Testis (tissue), 2 donors: ENCODE data around the gene DYNLL1.

Experiments used
- POLR2A ChIP-seq: fragments of 450-650 bp; IDR thresholded peaks from one replicate; pipeline ENCODE4 v1.6.1; 2017; ENCODE audit warnings: antibody characterized with exemption, mild to moderate bottlenecking, moderate library complexity
- TF ChIP-seq, protein P1 (sequence below), 3 experiments: fragments of 450-650 bp in 2 of 3; fragments of 200-600 bp in 1 of 3; sonication (generic) in 1 of 3; IDR thresholded peaks; one replicate each; pipeline ENCODE4 v1.5.1; 2016 to 2019; ENCODE audit warnings: antibody characterized with exemption in 3 of 3, mild to moderate bottlenecking in 2 of 3, moderate library complexity in 1 of 3

DNA sequence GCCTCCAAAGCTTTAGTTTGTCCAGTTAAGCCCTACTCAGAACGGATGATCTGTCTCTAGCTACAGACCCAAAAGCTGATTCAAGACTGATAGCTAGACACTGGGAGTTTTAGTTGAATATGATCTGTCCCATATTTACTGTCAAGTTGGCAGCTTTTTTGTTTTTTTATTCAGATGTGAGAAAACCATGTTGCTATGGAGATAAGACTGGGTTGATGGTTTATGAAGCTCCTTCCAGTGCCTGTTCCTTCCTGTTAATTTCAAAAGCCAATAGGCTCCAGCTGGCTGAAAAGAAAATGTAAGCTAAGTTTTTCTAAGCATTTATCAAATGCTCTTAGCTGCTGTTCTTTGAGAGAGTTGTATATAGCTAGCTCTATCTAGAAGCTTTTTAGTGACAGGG, 4.7 kb downstream of the DYNLL1 start:
- TF ChIP-seq POLR2A: no peak
- TF ChIP-seq, protein P1, sequence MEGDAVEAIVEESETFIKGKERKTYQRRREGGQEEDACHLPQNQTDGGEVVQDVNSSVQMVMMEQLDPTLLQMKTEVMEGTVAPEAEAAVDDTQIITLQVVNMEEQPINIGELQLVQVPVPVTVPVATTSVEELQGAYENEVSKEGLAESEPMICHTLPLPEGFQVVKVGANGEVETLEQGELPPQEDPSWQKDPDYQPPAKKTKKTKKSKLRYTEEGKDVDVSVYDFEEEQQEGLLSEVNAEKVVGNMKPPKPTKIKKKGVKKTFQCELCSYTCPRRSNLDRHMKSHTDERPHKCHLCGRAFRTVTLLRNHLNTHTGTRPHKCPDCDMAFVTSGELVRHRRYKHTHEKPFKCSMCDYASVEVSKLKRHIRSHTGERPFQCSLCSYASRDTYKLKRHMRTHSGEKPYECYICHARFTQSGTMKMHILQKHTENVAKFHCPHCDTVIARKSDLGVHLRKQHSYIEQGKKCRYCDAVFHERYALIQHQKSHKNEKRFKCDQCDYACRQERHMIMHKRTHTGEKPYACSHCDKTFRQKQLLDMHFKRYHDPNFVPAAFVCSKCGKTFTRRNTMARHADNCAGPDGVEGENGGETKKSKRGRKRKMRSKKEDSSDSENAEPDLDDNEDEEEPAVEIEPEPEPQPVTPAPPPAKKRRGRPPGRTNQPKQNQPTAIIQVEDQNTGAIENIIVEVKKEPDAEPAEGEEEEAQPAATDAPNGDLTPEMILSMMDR (IDR thresholded peaks at IDR 0.05): no peak
